ENCODE data around the gene PRDX5.
"Not testable (repeated sequence)": the region's sequence is repeated elsewhere in the genome, so short reads cannot be mapped to it uniquely, and the experiment has no call there.

PRDX5 gene

DNA sequence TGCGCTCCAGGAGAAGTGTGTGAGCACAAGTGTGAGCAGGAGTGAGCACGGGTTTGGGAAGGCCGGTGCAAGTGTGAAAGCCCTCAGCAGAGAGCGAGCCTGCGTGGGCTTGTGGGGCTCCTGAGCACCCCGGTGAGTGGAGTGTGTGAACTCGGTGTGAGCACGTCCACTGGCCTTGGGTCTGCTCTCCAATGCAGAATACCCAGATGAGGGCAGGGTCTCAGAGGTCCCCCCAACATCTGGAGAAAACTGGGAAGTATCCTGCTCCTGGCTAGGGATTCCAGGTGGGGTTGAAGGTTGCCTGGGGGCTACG, 11.4 kb upstream of the PRDX5 start:
- no peak for DNase-seq

DNA sequence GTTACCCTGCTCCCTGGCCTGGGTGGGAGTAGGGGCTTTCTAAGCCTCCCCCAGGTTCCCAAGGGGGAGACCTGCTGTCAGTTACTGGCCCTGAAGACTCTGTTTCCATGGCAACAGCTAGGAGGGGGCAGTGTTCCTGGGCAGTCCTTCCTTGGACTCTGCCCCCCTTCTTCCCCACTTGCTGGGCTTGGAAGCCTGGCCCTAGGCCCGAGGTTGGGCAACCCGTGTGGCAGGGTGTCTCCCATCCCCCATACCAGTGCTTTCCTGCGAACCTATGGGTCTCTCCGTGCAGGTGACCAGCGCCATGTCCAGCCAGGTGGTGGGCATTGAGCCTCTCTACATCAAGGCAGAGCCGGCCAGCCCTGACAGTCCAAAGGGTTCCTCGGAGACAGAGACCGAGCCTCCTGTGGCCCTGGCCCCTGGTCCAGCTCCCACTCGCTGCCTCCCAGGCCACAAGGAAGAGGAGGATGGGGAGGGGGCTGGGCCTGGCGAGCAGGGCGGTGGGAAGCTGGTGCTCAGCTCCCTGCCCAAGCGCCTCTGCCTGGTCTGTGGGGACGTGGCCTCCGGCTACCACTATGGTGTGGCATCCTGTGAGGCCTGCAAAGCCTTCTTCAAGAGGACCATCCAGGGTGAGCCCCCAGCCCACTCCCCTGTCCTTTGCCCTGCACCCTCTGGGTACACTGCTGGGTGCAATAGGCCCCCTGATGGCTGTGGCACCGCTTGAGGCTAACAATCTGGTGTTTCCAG, 10.9 kb upstream of the PRDX5 start:
- no peak for DNase-seq

DNA sequence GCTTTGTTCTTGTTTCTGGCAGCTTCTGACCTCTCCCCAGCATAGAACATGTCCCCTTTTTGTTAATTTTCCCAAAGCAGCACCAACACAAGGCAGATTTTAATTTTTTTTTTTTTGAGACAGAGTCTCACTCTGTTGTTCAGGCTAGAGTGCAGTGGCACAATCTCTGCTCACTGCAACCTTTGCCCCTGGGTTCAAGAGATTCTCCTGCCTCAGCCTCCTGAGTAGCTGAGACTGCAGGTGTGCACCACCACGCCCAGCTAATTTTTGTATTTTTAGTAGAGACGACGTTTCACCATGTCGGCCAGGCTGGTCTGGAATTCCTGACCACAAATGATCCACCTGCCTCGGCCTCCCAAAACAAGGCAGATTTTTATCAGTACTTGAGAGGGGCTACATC, 10.1 kb upstream of the PRDX5 start:
- DNase-seq, result not testable (repeated sequence)

DNA sequence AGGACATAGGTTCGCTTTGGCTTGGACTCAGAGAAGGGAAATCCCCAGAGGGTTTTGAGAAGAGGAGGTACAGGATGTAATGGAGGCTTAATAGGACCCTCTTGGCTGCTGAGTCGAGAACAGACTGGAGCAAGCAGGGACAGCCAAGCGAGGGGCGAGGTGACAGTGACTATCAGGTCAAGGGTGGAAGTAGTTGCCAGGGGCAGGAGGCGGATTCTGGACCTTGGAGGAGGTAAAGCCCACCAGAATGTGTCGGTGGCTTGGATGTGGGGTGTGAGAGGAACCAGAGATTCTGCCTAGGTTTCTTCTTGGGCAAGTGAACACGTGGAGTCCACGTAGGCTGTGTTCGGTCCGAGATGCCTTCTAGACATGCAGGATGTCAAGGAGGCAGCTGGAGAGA, 5.0 kb upstream of the PRDX5 start:
- no peak for DNase-seq

DNA sequence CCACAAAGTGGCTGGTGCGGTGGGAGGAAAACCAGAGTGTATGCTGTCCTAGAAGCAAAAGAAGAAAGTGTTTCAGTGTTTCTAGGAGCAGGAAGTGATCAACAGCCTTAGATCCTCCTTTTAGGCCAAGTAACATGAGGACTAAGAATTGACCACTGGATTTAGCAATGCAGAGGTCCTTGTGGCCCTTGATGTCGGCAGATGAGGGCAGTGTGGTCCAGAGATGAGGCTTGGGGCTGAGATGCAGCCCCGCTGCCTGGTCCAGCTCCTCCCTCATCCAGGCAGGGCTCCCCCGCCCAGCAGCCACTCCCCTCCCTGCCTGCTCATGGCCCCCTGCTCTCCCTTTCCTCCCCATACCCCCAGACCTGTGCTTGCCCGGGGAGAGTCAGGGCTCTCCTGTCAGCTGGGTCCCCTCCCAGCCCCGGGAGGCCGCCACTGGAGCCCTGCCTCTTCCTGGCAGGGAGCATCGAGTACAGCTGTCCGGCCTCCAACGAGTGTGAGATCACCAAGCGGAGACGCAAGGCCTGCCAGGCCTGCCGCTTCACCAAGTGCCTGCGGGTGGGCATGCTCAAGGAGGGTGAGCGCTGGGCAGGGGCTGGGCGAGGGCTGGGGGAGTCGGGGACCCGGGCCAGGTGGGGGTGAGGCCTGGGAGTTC, 4.3 kb upstream of the PRDX5 start:
- no peak for DNase-seq

DNA sequence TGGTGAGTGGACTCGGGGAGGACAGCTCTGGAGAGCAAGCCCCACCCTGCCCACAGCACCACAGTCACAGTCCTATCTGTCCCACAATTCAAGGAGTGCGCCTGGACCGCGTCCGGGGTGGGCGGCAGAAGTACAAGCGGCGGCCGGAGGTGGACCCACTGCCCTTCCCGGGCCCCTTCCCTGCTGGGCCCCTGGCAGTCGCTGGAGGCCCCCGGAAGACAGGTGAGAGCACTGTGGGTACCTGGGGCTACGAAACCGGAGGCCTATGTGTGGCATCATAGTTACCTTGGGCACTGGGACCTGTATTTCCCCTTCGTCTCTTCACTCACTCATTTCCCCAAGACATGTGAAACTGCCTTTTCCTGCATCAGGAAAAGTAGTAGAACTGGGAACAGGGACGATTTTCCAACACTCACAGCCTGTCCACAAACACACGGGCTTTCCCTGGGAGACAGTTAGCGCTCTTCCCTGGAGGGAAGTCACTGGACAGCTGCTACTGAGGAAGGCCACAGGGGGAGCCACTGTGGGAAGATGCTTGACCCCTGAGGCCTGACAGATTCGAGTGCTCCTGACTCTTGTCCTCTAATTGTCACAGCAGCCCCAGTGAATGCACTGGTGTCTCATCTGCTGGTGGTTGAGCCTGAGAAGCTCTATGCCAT, 3.6 kb upstream of the PRDX5 start:
- DNase-seq, result no peak

DNA sequence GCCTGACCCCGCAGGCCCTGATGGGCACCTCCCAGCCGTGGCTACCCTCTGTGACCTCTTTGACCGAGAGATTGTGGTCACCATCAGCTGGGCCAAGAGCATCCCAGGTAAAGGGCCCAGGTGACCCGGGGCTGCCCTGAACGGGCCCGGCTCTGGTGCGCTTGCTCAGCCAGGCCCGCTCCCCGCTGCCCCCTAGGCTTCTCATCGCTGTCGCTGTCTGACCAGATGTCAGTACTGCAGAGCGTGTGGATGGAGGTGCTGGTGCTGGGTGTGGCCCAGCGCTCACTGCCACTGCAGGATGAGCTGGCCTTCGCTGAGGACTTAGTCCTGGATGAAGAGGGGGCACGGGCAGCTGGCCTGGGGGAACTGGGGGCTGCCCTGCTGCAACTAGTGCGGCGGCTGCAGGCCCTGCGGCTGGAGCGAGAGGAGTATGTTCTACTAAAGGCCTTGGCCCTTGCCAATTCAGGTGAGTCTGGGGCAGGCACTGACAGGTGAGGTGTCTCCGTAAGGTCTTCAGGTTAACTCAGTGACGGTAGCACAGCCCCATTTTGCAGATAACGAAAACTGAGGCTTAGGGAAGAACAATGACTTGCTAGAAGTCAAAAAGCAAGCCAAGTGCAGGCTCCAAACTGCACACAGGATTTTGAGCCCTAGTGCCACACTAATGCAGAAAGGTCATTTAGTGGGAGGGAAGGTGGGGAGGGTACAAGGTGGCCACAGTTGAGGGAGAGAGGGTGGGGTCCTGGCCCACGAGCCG, 2.9 kb upstream of the PRDX5 start:
- DNase-seq, result no peak

DNA sequence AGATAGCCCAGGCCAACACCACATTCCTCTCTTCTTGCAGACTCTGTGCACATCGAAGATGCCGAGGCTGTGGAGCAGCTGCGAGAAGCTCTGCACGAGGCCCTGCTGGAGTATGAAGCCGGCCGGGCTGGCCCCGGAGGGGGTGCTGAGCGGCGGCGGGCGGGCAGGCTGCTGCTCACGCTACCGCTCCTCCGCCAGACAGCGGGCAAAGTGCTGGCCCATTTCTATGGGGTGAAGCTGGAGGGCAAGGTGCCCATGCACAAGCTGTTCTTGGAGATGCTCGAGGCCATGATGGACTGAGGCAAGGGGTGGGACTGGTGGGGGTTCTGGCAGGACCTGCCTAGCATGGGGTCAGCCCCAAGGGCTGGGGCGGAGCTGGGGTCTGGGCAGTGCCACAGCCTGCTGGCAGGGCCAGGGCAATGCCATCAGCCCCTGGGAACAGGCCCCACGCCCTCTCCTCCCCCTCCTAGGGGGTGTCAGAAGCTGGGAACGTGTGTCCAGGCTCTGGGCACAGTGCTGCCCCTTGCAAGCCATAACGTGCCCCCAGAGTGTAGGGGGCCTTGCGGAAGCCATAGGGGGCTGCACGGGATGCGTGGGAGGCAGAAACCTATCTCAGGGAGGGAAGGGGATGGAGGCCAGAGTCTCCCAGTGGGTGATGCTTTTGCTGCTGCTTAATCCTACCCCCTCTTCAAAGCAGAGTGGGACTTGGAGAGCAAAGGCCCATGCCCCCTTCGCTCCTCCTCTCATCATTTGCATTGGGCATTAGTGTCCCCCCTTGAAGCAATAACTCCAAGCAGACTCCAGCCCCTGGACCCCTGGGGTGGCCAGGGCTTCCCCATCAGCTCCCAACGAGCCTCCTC, 2.0 kb upstream of the PRDX5 start:
- not testable (repeated sequence) for DNase-seq

DNA sequence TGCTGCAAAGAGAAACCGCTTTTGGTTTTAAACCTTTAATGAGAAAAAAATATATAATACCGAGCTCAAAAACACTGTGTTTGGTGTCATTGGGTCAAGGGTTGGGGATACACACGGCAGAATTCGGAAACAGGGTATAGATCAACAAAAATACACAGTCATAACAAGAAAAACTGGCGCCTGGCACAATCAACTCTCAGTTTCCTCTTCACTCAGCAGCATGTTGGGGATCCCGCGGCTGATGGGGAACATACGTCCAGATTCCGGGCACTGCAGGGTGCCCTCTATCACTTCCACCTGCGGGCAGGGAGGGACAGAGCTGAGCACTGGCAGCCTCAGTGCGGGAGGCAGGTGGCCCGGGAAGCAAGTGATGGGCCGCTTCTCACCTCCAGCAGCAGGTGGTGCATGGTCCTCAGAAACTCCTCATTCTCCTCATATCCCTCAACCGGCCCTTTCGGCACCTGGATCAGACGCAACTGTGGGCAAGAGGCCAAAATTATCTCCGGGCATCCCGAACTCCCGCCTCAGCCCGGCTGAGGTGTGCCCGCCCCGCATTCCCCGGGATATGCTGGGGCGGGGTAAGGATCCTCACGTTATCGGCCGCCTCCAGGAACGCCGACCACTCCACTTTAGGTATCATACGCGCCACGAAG, 1.1 kb upstream of the PRDX5 start:
- peak; percentile 47 for DNase-seq

DNA sequence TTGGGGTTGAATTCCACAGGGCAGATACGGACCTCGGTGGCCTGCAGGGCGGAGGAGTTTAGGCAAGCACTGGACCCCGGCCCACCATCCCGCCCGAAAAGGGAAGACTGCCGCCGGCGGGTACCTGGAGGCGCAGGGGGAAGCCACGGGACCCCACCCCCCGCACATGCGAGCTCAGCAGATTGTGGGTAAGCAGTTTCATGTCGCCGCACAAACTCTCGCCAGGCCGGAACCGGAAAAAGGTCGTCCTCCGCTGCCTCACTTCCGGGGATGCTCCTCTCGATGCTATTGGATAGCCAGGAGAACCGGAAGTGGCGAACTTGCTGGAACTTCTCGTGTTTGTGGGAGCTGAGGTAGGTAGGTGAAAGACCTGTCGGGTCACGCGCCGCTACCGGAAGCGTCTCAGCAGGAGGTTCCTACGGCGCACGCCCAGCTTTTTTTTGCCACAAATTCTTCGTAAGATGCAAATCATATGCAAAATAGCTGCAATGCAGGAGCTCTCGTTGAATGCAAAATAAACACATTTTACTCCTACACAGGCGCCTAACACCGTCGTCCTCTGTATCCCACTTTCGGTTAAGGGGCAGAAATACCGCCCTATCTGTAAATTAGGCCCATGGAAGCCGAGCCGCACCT, 478 bp upstream of the PRDX5 start, which contains the start of gene TRMT112:
Gene TRMT112, minus strand, starts transcription at position 235 of the 636 bp plus-strand sequence. Its CDS starts 33 bp downstream, at position 202.
- DNase-seq, result peak; percentile 97

DNA sequence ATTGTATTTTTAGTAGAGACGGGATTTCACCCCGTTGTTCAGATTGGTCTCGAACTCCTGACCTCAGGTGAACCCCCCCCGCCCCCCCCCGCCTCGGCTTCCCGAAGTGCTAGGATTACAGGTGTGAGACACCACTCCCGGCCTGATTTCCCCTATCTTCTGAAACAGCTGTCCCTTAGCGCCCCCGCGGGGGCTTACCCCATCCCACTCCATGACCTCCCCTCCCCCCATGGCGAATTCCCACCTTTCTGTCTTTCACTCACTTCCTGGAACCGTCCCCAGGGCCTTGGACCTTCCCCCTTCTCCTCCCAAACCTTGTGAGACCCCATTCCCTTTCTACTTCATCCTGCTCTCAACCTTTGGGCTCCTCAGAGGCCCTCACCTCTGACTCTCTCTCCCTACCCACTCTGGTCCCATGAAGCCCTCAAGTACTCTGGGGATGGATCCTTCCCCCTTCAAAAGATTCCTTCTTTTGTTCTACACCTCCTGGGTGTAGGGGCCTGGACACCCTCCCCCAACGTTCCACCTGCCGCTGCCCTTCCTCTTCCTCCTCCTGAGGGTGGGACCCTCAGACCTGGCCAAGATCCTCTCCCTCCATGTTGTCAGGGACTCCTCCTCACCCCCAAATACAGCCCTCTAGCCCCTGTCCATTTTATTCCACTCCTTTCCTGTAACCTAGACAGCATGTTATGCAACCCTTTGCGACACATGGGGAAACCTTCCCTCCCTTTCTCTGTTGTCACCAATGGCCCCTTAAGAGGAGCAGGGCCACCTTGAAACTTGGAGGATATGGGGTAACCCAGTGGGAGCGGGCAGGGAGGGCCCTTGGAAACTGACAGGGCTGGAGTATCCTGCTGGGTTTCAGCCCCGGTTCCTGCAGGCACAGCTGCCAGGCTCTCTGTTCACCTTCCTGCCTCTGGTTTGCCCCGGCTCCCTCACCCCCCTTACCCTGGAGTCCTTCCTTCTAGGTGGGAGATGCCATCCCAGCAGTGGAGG, 1.1 kb downstream of the PRDX5 start:
- DNase-seq, result no peak

DNA sequence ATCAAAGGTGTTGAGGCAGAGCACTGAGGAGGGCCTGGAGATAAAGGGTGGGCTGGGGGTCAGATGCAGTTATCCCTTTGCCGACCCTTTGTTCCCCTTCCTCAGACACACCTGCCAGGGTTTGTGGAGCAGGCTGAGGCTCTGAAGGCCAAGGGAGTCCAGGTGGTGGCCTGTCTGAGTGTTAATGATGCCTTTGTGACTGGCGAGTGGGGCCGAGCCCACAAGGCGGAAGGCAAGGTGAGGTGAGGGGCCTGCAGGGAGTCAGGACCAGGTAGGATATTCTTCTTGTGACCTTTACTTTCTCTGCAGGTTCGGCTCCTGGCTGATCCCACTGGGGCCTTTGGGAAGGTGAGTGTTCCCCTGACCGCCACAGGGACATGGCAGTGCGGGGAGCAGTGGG, 2.6 kb downstream of the PRDX5 start:
- DNase-seq, result no peak

DNA sequence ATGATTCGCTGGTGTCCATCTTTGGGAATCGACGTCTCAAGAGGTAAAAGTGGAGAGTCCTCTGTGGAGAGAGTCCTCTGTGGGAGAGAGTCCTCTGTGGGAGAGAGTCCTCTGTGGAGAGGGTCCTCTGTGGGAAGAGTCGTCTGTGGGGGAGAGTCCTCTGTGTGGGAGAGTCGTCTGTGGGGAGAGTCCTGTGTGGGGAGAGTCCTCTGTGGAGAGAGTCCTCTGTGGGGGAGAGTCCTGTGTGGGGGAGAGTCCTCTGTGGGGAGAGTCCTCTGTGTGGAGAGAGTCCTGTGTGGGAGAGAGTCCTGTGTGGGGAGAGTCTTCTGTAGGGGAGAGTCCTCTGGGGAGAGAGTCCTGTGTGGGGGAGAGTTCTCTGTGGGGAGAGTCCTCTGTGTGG, 3.1 kb downstream of the PRDX5 start:
- DNase-seq, result no peak

DNA sequence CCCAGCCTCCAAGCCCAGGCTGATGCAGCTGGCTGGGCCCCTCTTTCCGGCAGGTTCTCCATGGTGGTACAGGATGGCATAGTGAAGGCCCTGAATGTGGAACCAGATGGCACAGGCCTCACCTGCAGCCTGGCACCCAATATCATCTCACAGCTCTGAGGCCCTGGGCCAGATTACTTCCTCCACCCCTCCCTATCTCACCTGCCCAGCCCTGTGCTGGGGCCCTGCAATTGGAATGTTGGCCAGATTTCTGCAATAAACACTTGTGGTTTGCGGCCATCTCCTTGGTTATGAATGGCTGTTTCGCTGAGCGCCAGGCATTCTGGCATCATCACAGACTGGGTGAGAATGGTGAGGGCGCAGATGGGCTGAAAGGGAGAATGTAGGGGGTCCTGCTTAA, 3.6 kb downstream of the PRDX5 start:
- peak; percentile 39 for DNase-seq

DNA sequence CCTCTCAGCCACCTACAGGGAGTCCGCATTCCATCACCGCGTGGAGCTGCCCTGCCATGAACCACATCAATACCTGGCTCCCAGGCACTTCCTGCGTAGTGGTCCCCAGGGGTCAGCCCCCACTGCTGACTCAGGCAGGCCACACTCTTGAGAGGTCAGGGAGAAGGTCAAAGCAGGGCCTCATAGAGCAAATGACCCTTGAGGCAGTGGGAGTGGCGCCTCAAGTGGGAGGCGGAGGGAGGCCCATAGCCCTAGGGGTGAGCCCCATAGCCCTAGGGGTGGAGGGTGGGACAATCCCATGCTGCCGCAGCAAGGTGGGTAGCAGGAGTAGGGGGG, 5.0 kb downstream of the PRDX5 start:
- DNase-seq, result no peak

DNA sequence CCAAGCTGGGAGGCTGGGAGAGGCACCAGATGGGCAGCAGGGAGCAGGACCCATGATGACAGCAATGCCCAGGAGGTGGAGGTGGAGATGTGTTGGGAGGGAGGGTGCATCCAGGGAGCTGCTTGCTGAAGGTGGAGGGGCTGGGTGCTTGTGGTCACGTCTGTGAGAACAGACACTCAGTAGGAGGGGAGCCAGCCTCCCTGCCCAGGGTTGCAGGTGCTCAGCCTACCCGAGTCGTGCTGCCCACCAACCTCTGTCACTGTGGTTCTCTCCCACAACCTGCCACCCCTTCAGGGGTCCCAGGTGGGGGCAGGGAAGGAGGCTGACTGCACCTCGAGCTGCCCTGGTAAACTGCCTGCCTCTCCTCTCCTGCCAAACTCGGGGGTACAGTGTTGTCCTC, 5.5 kb downstream of the PRDX5 start:
- no peak for DNase-seq

DNA sequence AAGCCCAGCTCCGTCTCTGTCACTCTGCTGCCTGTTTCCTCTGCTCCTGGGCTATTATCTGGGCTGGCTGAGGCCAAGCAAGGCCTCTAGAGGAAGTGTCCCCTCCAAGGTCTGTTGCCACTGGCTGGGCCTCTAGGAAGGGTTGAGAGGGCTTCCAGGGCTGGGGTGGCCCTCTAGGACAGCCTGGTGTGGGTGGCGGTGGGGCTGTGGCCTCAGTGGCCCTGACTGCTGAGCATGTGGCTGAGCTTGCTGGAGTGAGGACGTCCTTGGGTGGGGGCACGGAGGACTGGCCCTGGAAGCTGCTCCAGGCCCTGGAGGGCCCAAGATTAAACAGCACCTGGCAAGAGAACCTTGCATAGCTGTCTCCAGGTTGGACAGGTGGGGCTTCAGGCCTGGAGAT, 6.1 kb downstream of the PRDX5 start:
- DNase-seq, result not testable (repeated sequence)

DNA sequence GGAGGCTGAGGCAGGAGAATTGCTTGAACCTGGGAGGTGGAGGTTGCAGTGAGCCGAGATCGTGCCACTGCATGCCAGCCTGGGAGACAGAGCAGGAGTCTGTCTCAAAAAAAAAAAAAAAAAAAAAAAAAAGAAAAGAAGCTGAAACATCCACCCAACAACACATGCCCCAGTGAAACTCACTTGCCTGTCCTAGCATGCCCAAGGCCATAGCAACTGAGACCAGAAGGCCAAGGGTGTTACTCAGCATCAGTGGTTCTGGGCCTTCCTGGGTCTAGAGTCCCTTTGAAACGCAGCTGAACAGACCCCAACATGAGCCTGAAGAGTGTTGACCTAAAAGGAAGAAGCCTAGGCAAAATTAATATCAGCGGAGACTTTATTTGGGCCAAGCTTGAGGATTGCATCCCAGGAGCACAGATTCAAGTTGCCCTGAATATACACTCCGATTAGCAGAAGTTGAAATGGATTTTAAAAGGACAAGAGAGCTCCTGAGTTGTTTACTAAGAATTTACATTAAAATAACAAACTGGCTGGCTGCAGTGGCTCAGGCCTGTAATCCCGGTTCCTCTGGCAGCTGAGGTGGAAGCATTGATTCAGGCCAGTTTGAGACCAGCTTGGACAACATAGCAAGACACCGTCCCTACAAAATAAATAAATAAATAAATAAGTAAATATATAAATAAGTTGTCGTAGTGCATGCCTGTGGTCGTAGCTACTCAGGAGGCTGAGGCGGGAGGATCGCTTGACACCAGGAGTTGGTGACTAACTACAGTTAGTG, 7.0 kb downstream of the PRDX5 start:
- DNase-seq, result no peak

DNA sequence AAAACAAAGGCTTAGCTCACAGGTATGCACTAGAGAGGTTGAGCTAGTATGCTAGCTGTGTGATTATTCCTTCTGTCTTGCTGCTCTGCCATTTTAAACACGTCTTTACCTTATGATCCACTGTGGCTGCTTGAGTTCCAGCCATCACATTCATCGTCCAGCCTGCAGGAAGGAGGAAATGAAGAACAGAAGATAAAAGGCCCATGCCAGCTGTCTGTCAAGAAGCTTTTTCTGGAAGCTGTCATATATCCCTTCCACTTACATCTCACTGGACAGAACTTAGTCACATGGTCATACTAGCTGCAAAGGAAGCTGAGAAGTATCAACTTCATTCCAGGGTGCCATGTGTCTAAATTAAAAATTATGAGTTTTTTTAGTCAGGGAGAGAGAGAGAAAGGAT, 9.5 kb downstream of the PRDX5 start:
- no peak for DNase-seq

DNA sequence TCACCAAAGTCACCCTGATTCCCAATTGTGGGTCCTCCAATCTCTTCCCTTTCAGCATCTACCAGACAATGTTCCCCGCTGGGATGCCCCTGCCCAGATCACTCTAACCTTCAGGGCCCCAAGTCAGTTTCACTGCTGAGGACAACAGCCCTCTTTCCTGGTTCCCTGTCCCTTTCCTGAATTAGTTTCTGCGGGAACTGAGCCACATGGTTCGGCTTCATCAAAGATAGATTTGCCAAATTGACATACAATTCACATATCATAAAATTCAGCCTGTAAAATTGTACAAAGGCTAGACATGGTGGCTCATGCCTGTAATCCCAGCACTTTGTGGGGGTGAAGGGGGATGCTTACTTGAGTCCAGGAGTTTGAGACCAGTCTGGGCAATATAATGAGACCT, 10.1 kb downstream of the PRDX5 start:
- DNase-seq, result no peak

Data from DMS79 (cell line).